Measurements from ENCODE around the gene ACOX1. TPM values are rescaled to one million over a fixed set of nuclear protein-coding genes. Genes with fewer than 3 reads are reported as not detected.

The ACOX1 gene
- total and polyA plus RNA-seq, 2 of the 13 experiments (the other 11 are each of a cell fraction or from before 2014, with no cell fraction given), result 86.4 to 120 TPM

DNA sequence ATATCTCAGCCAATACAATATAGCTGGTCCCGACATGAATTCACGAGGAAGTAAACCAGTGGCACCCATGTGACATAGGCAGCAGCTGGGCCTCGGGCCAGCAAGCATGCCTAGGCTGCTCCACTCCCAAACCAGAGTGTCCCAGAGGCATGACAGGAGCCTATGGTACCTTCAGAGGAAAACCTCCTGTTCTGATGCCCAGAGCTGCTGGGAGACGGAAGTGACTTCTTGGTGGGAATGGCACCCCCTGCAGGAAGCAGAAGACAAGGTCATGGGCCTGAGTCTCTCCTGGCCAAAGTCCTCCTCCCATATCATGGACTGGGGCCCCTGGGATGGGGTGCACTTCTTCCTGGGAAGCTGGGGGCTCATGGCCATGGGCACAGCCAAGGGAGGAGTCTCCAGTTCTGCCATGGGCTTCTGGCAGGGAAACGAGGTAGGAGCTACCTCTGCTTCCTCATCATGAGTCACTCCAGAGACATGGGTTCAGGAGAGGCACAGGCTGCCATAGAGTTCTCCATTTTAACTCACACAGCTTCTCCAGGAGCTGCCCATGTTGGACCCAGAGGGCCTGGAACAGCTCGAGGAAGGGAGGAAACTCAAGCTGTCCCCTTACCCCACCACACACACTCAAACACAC, 51.6 kb downstream of the ACOX1 start (continued):
- TF ChIP-seq, protein P1, sequence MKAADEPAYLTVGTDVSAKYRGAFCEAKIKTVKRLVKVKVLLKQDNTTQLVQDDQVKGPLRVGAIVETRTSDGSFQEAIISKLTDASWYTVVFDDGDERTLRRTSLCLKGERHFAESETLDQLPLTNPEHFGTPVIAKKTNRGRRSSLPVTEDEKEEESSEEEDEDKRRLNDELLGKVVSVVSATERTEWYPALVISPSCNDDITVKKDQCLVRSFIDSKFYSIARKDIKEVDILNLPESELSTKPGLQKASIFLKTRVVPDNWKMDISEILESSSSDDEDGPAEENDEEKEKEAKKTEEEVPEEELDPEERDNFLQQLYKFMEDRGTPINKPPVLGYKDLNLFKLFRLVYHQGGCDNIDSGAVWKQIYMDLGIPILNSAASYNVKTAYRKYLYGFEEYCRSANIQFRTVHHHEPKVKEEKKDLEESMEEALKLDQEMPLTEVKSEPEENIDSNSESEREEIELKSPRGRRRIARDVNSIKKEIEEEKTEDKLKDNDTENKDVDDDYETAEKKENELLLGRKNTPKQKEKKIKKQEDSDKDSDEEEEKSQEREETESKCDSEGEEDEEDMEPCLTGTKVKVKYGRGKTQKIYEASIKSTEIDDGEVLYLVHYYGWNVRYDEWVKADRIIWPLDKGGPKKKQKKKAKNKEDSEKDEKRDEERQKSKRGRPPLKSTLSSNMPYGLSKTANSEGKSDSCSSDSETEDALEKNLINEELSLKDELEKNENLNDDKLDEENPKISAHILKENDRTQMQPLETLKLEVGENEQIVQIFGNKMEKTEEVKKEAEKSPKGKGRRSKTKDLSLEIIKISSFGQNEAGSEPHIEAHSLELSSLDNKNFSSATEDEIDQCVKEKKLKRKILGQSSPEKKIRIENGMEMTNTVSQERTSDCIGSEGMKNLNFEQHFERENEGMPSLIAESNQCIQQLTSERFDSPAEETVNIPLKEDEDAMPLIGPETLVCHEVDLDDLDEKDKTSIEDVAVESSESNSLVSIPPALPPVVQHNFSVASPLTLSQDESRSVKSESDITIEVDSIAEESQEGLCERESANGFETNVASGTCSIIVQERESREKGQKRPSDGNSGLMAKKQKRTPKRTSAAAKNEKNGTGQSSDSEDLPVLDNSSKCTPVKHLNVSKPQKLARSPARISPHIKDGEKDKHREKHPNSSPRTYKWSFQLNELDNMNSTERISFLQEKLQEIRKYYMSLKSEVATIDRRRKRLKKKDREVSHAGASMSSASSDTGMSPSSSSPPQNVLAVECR (CRISPR knock-in tag; IDR thresholded peaks at IDR 0.05; ENCODE audit: borderline replicate concordance), result peak; percentile 48; the same call in 1 of the 2 replicates
- no peak for TF ChIP-seq ZFYVE20 (CRISPR knock-in tag; IDR thresholded peaks at IDR 0.05; ENCODE audit: borderline replicate concordance, low read depth)
- no peak for TF ChIP-seq YEATS2 (CRISPR knock-in tag; IDR thresholded peaks at IDR 0.05; ENCODE audit: borderline replicate concordance)
- TF ChIP-seq REPIN1 (CRISPR knock-in tag; IDR thresholded peaks at IDR 0.05; ENCODE audit: borderline replicate concordance, low read depth), result no peak
- no peak for TF ChIP-seq KDM1A (CRISPR knock-in tag; IDR thresholded peaks at IDR 0.05)
- TF ChIP-seq, protein P2, sequence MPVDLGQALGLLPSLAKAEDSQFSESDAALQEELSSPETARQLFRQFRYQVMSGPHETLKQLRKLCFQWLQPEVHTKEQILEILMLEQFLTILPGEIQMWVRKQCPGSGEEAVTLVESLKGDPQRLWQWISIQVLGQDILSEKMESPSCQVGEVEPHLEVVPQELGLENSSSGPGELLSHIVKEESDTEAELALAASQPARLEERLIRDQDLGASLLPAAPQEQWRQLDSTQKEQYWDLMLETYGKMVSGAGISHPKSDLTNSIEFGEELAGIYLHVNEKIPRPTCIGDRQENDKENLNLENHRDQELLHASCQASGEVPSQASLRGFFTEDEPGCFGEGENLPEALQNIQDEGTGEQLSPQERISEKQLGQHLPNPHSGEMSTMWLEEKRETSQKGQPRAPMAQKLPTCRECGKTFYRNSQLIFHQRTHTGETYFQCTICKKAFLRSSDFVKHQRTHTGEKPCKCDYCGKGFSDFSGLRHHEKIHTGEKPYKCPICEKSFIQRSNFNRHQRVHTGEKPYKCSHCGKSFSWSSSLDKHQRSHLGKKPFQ (CRISPR knock-in tag; IDR thresholded peaks at IDR 0.05; ENCODE audit: insufficient replicate concordance), result no peak
- TF ChIP-seq ZSCAN22 (CRISPR knock-in tag; IDR thresholded peaks at IDR 0.05), result no peak
- no peak for TF ChIP-seq ZNF850 (CRISPR knock-in tag; conservative IDR thresholded peaks at IDR 0.05)
- TF ChIP-seq GATA4 (IDR thresholded peaks at IDR 0.05; ENCODE audit: borderline replicate concordance, low read depth), result no peak
- TF ChIP-seq, protein P3, sequence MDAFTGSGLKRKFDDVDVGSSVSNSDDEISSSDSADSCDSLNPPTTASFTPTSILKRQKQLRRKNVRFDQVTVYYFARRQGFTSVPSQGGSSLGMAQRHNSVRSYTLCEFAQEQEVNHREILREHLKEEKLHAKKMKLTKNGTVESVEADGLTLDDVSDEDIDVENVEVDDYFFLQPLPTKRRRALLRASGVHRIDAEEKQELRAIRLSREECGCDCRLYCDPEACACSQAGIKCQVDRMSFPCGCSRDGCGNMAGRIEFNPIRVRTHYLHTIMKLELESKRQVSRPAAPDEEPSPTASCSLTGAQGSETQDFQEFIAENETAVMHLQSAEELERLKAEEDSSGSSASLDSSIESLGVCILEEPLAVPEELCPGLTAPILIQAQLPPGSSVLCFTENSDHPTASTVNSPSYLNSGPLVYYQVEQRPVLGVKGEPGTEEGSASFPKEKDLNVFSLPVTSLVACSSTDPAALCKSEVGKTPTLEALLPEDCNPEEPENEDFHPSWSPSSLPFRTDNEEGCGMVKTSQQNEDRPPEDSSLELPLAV (CRISPR knock-in tag; conservative IDR thresholded peaks at IDR 0.05; ENCODE audit: low read depth), result no peak
- TF ChIP-seq, protein P4, sequence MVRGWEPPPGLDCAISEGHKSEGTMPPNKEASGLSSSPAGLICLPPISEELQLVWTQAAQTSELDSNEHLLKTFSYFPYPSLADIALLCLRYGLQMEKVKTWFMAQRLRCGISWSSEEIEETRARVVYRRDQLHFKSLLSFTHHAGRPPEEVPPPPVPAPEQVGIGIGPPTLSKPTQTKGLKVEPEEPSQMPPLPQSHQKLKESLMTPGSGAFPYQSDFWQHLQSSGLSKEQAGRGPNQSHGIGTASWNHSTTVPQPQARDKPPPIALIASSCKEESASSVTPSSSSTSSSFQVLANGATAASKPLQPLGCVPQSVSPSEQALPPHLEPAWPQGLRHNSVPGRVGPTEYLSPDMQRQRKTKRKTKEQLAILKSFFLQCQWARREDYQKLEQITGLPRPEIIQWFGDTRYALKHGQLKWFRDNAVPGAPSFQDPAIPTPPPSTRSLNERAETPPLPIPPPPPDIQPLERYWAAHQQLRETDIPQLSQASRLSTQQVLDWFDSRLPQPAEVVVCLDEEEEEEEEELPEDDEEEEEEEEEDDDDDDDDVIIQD (CRISPR knock-in tag; IDR thresholded peaks at IDR 0.05; ENCODE audit: low read depth), result no peak
- TF ChIP-seq, protein P5, sequence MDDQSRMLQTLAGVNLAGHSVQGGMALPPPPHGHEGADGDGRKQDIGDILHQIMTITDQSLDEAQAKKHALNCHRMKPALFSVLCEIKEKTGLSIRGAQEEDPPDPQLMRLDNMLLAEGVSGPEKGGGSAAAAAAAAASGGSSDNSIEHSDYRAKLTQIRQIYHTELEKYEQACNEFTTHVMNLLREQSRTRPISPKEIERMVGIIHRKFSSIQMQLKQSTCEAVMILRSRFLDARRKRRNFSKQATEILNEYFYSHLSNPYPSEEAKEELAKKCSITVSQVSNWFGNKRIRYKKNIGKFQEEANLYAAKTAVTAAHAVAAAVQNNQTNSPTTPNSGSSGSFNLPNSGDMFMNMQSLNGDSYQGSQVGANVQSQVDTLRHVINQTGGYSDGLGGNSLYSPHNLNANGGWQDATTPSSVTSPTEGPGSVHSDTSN (CRISPR knock-in tag; IDR thresholded peaks at IDR 0.05; ENCODE audit: borderline replicate concordance), result no peak
- no peak for TF ChIP-seq ZZZ3 (CRISPR knock-in tag; IDR thresholded peaks at IDR 0.05; ENCODE audit: borderline replicate concordance)
- no peak for TF ChIP-seq KDM3A (CRISPR knock-in tag; IDR thresholded peaks at IDR 0.05; ENCODE audit: low read depth)
- TF ChIP-seq FOSL1 (CRISPR knock-in tag; IDR thresholded peaks at IDR 0.05; ENCODE audit: borderline replicate concordance), result no peak
- no peak for TF ChIP-seq SOX5 (CRISPR knock-in tag; IDR thresholded peaks at IDR 0.05; ENCODE audit: borderline replicate concordance)
- TF ChIP-seq ATM (IDR thresholded peaks at IDR 0.05; ENCODE audit: borderline replicate concordance), result no peak
